ENCODE data around the gene PRKCE. TPM values are rescaled to one million over a fixed set of nuclear protein-coding genes. Genes with fewer than 3 reads are reported as not detected.

Gene PRKCE
- total and polyA plus RNA-seq, 2 donors (not counting 3 experiments of a cell fraction or from before 2014, with no cell fraction given), result 27.9 to 33.9 TPM

DNA sequence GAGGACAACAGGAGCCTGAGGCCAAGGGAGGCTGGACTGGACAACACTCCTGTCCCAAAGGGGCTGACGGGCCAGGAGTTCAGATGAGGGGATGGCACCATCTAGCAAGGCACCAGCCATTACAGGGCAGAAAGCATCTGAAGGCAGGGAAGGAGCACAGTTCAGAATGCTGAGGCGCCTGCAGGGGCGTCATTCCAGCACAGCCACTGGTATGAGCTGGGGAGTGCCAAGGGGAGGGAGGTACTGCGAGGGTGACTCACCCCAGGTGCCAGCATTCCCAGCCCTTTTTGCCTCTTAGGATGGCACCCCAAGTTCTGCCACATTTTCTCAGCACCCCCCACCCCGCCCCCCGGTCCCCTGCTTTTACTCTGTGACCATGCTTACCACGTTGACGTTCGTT is 515.9 kb downstream of the PRKCE start:
- no peak for FAIRE-seq
- H2AFZ ChIP-seq (ENCODE audit: low read depth, low read length), result no peak overlapping the region
- no peaks in the 10 kb centered on the region for H3K9me1 ChIP-seq (replicated peaks; ENCODE audit: control insufficient read depth, extremely low read depth, insufficient read depth, low read length)
- no peaks in the 10 kb centered on the region for H3K9me3 ChIP-seq (replicated peaks; ENCODE audit: control insufficient read depth, insufficient read depth, low read length)
- H3K36me3 ChIP-seq (ENCODE audit: control insufficient read depth in 2 of 2, extremely low read depth in 1 of 2, insufficient read depth in 2 of 2, low read length in 2 of 2), result peaks cover 0 to 8% of the 10 kb centered on the region in 2 experiments
- POLR2A ChIA-PET, result no interaction called here
- dilution Hi-C loops (cut with MboI; ENCODE audit: extremely low pct_ligation_motif_present, low sequenced_read_pairs), result no loop called here
- no TSS peak for BruUV-seq (replicated peaks)
- H4K20me1 ChIP-seq (replicated peaks; ENCODE audit: control insufficient read depth, extremely low read depth, insufficient read depth, low read length), result no peaks in the 10 kb centered on the region
- DNase-seq (ENCODE audit: low read depth, low spot score), result no peak
- no peak overlapping the region for H3K4me3 ChIP-seq (replicated peaks in 1 of 3; ENCODE audit: insufficient read depth in 1 of 3, low read depth in 1 of 3, low read length in 3 of 3)
- H3K4me1 ChIP-seq (ENCODE audit: control insufficient read depth, extremely low read depth, insufficient read depth, low read length), result peaks cover 38% of the 10 kb centered on the region
- H3K27ac ChIP-seq (ENCODE audit: insufficient read depth, low read depth, low read length), result no peak overlapping the region
- no peak overlapping the region for H3K9ac ChIP-seq (replicated peaks; ENCODE audit: extremely low read depth, insufficient read depth, low read length)
- H3K79me2 ChIP-seq (ENCODE audit: control insufficient read depth, insufficient read depth, low read length), result no peaks in the 10 kb centered on the region
- no peak for TF ChIP-seq EZH2 (IDR thresholded peaks at IDR 0.05; ENCODE audit: borderline replicate concordance, low read depth, low read length, severe bottlenecking)
- no peak for TF ChIP-seq FOS (IDR thresholded peaks at IDR 0.05; ENCODE audit: borderline replicate concordance, insufficient read depth, low read length)
- no peak for TF ChIP-seq POLR2A (IDR thresholded peaks at IDR 0.05; ENCODE audit: low read depth, low read length)
- no peak for TF ChIP-seq GATA2 (IDR thresholded peaks at IDR 0.05; ENCODE audit: insufficient read depth, insufficient read length, low read depth, low read length)
- TF ChIP-seq POLR2AphosphoS5 (IDR thresholded peaks at IDR 0.05; ENCODE audit: insufficient read depth, low read depth, low read length), result no peak
- TF ChIP-seq, protein P1, sequence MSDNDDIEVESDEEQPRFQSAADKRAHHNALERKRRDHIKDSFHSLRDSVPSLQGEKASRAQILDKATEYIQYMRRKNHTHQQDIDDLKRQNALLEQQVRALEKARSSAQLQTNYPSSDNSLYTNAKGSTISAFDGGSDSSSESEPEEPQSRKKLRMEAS (IDR thresholded peaks at IDR 0.05; ENCODE audit: insufficient read depth, insufficient read length), result no peak
- TF ChIP-seq, protein P2, sequence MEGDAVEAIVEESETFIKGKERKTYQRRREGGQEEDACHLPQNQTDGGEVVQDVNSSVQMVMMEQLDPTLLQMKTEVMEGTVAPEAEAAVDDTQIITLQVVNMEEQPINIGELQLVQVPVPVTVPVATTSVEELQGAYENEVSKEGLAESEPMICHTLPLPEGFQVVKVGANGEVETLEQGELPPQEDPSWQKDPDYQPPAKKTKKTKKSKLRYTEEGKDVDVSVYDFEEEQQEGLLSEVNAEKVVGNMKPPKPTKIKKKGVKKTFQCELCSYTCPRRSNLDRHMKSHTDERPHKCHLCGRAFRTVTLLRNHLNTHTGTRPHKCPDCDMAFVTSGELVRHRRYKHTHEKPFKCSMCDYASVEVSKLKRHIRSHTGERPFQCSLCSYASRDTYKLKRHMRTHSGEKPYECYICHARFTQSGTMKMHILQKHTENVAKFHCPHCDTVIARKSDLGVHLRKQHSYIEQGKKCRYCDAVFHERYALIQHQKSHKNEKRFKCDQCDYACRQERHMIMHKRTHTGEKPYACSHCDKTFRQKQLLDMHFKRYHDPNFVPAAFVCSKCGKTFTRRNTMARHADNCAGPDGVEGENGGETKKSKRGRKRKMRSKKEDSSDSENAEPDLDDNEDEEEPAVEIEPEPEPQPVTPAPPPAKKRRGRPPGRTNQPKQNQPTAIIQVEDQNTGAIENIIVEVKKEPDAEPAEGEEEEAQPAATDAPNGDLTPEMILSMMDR (IDR thresholded peaks at IDR 0.05; ENCODE audit: extremely low read depth in 1 of 2, insufficient read depth in 1 of 2, low read depth in 1 of 2, low read length in 2 of 2), result no peak
- TF ChIP-seq JUN (IDR thresholded peaks at IDR 0.05; ENCODE audit: borderline replicate concordance, insufficient read depth, insufficient read length, low read depth), result no peak
- intact Hi-C loops (cut with micrococcal nuclease), result no loop called here
- H3K4me2 ChIP-seq (ENCODE audit: insufficient read depth, low read length), result no peak overlapping the region
- CTCF ChIA-PET, result interaction anchor here (2.0 kb wide), 1 partner anchor 105 kb away, joined by 8 read pairs; no protein-coding TSS in a partner anchor
- no peaks in the 10 kb centered on the region for H3K27me3 ChIP-seq (ENCODE audit: control insufficient read depth in 2 of 2, insufficient read depth in 2 of 2, low read length in 2 of 2)
